ENCODE results near the gene AFTPH. TPM values are rescaled to one million over a fixed set of nuclear protein-coding genes. Genes with fewer than 3 reads are reported as not detected.

The AFTPH gene
- total RNA-seq, 1 experiment from 2014 or later = 13.5 TPM

DNA sequence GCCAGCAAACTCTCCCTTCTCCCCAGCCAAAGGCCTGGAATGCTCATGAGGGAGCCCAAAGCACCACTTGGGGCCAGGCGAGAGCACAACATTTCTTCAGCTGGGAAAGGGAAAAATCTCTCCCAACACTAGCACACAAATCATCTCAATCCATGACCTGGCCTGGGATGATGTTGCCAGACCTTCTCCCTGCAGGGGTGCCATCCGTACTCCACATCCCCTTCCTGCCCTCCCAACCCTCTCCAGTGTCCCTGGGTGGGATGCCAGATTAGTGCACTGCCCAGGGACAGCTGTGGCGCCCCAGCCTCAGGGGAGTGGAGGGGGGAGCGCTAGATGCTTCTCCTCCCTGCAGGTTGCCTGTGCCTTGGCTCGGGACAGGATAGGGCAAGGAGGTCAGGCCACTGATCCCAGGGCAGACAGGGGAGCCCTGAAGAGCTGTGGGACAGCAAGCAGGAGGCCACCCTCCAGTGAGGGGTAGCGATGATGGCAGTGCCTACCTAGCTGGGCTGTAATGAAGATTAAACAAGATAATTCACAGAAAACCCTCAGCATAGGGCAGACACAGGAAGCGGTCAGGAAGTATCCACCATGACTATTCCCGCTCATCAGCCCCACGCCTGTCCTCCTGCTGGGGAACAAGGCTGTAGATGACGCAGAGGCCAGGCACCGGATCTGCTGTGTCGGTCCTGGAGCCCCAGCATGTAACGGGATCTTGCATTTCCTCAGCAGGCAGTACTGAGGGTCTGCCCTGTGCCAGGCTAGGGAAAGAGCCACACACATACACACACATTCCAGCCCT is 98.5 kb downstream of the AFTPH start:
- Histone ChIP-seq H3K18ac (ENCODE audit: insufficient read length, low read depth, low read length) (no peak overlapping the region), H4K91ac (ENCODE audit: insufficient read length, low read depth, low read length) (no peak overlapping the region), H2AK5ac (ENCODE audit: insufficient read length, low read length) (no peak overlapping the region), H3K9me3 (ENCODE audit: control insufficient read depth, low read depth, low read length) (no peaks in the 10 kb centered on the region), H2BK20ac (ENCODE audit: low read depth, low read length, poor library complexity, severe bottlenecking) (no peak overlapping the region), H2BK5ac (ENCODE audit: insufficient read length, low read length) (no peak overlapping the region), H3K14ac (ENCODE audit: insufficient read depth, low read length) (no peak overlapping the region), H3K23me2 (ENCODE audit: insufficient read length, low read depth, low read length, poor library complexity, severe bottlenecking) (no peaks in the 10 kb centered on the region), H3K4me2 (ENCODE audit: insufficient read depth, insufficient read length, low read length) (no peak overlapping the region), H2BK120ac (ENCODE audit: low read depth, low read length, poor library complexity, severe bottlenecking) (no peak overlapping the region), H3K27me3 (ENCODE audit: insufficient read depth, low read length) (no peaks in the 10 kb centered on the region), H3K9ac (ENCODE audit: extremely low read depth, insufficient read length, low read length) (no peak overlapping the region), H4K8ac (replicated peaks; ENCODE audit: insufficient read length, low read depth, low read length) (no peak overlapping the region), H3K4ac (ENCODE audit: low read depth, low read length) (no peak overlapping the region), H3K79me1 (ENCODE audit: insufficient read depth, low read depth, low read length, poor library complexity, severe bottlenecking) (no peaks in the 10 kb centered on the region), H3K27ac (ENCODE audit: insufficient read length, low read depth, low read length) (no peak overlapping the region), H2BK15ac (ENCODE audit: low read depth, low read length) (no peak overlapping the region), H3K79me2 (ENCODE audit: insufficient read depth, low read length) (no peaks in the 10 kb centered on the region), H2BK12ac (ENCODE audit: insufficient read length, low read depth, low read length) (no peak overlapping the region), H4K5ac (ENCODE audit: insufficient read length, low read depth, low read length) (no peak overlapping the region), H4K20me1 (ENCODE audit: control insufficient read depth, insufficient read depth, insufficient read length) (no peaks in the 10 kb centered on the region), H3K4me1 (ENCODE audit: insufficient read depth, low read length) (peaks cover 2% of the 10 kb centered on the region; the same call in 1 of the 2 replicates), H3T11ph (ENCODE audit: low read length) (no peak overlapping the region), H3K23ac (ENCODE audit: insufficient read length, low read depth, low read length) (no peak overlapping the region), H2AFZ (ENCODE audit: low read length) (no peak overlapping the region), H3K56ac (ENCODE audit: insufficient read length, low read depth, low read length) (no peak overlapping the region)
- Mint-ChIP-seq H3K27me3 (ENCODE audit: low read depth) (peaks cover 4% of the 10 kb centered on the region; the same call in 1 of the 2 replicates), H3K27ac (peak overlapping the region in 2 of 3 experiments; percentile 89 to 96; a peak in 3 of 7 replicates), H3K9me3 (no peaks in the 10 kb centered on the region), H3K4me3 (no peak overlapping the region), H3K4me1 (peaks cover 48 to 68% of the 10 kb centered on the region in 2 experiments), H3K36me3 (ENCODE audit: insufficient read depth in 1 of 3, low read depth in 3 of 3) (no peaks in the 10 kb centered on the region)
- DNase-seq = peak; percentile 59
- TF ChIP-seq, protein P1, sequence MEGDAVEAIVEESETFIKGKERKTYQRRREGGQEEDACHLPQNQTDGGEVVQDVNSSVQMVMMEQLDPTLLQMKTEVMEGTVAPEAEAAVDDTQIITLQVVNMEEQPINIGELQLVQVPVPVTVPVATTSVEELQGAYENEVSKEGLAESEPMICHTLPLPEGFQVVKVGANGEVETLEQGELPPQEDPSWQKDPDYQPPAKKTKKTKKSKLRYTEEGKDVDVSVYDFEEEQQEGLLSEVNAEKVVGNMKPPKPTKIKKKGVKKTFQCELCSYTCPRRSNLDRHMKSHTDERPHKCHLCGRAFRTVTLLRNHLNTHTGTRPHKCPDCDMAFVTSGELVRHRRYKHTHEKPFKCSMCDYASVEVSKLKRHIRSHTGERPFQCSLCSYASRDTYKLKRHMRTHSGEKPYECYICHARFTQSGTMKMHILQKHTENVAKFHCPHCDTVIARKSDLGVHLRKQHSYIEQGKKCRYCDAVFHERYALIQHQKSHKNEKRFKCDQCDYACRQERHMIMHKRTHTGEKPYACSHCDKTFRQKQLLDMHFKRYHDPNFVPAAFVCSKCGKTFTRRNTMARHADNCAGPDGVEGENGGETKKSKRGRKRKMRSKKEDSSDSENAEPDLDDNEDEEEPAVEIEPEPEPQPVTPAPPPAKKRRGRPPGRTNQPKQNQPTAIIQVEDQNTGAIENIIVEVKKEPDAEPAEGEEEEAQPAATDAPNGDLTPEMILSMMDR (conservative IDR thresholded peaks at IDR 0.05) = peak; percentile 55
- no CpG with 5 or more reads among the region's 13 CpGs for WGBS (ENCODE audit: extremely low coverage, insufficient read length, low lambda C conversion rate)

All from H9 (cell line).